Gastroesophageal sphincter (tissue), 4 donors: ENCODE measurements around the gene MTHFD1L. TPM values are rescaled to one million over a fixed set of nuclear protein-coding genes. Genes with fewer than 3 reads are reported as not detected.

Experiments used
- ATAC-seq: fragments of 150-250 bp; one replicate; pipeline ENCODE4 v1.9.1; 2016; ENCODE audit warnings: mild to moderate bottlenecking, moderate library complexity
- H3K27ac ChIP-seq, 4 donors: fragments of 200-600 bp; sonication (generic) in 3 of 4; 1 replicate in 3 of 4; 2 replicates in 1 of 4; pipeline ENCODE4 v1.5.1; 2016 to 2019
- H3K27me3 ChIP-seq: fragments of 200-600 bp; sonication (generic); one replicate; pipeline ENCODE4 v1.5.1; 2019
- H3K36me3 ChIP-seq, 2 donors: fragments of 200-600 bp; sonication (generic); one replicate each; pipeline ENCODE4 v1.5.1; 2019; ENCODE audit warnings: control low read depth in 1 of 2
- H3K4me1 ChIP-seq, 3 donors: fragments of 200-600 bp; sonication (generic); 1 replicate in 2 of 3; 2 replicates in 1 of 3; pipeline ENCODE4 v1.5.1; 2016 to 2019; ENCODE audit warnings: control low read depth in 2 of 3
- H3K4me3 ChIP-seq, 2 donors: fragments of 200-600 bp; sonication (generic); one replicate each; pipeline ENCODE4 v1.5.1; 2019; ENCODE audit warnings: mild to moderate bottlenecking in 1 of 2, moderate library complexity in 1 of 2
- H3K9me3 ChIP-seq, 3 donors: fragments of 200-600 bp; sonication (generic); one replicate each; pipeline ENCODE4 v1.5.1; 2017 to 2019; ENCODE audit warnings: control low read depth in 2 of 3
- EP300 ChIP-seq: sonication (generic); formaldehyde crosslinking; IDR thresholded peaks from one replicate; pipeline ENCODE4 v1.6.1; 2017; ENCODE audit warnings: antibody characterized with exemption, mild to moderate bottlenecking
- POLR2A ChIP-seq, 2 donors: fragments of 450-650 bp; IDR thresholded peaks; one replicate each; pipeline ENCODE4 v1.6.1; 2017; ENCODE audit warnings: antibody characterized with exemption in 2 of 2, mild to moderate bottlenecking in 2 of 2, moderate library complexity in 1 of 2
- POLR2AphosphoS5 ChIP-seq: sonication (generic); formaldehyde crosslinking; IDR thresholded peaks from one replicate; pipeline ENCODE4 v1.6.1; 2017; ENCODE audit warnings: antibody characterized with exemption
- WGBS, 2 donors: methylation state at CpG; one replicate each; pipeline ENCODE4 v1.1.5; 2018; ENCODE audit warnings: low coverage in 1 of 2; 5-methylcytosine and 5-hydroxymethylcytosine counted together
- total RNA-seq, 4 donors: library from RNA; depleted of rRNA; stranded (reverse); fragments of >200 nt; gene quantifications; one replicate each; pipeline ENCODE4 v1.1.0, GENCODE V29; 2016
- TF ChIP-seq, protein P1 (sequence below), 4 experiments: fragments of 200-600 bp in 2 of 4; fragments of 450-650 bp in 2 of 4; sonication (generic) in 1 of 4; IDR thresholded peaks; one replicate each; pipeline ENCODE4 v1.5.1; 2017 to 2019; ENCODE audit warnings: antibody characterized with exemption in 4 of 4, mild to moderate bottlenecking in 2 of 4, moderate library complexity in 2 of 4

The MTHFD1L gene
- total RNA-seq, 4 donors from 2014 or later = 1.2 to 10.8 (median 4.0) TPM

DNA sequence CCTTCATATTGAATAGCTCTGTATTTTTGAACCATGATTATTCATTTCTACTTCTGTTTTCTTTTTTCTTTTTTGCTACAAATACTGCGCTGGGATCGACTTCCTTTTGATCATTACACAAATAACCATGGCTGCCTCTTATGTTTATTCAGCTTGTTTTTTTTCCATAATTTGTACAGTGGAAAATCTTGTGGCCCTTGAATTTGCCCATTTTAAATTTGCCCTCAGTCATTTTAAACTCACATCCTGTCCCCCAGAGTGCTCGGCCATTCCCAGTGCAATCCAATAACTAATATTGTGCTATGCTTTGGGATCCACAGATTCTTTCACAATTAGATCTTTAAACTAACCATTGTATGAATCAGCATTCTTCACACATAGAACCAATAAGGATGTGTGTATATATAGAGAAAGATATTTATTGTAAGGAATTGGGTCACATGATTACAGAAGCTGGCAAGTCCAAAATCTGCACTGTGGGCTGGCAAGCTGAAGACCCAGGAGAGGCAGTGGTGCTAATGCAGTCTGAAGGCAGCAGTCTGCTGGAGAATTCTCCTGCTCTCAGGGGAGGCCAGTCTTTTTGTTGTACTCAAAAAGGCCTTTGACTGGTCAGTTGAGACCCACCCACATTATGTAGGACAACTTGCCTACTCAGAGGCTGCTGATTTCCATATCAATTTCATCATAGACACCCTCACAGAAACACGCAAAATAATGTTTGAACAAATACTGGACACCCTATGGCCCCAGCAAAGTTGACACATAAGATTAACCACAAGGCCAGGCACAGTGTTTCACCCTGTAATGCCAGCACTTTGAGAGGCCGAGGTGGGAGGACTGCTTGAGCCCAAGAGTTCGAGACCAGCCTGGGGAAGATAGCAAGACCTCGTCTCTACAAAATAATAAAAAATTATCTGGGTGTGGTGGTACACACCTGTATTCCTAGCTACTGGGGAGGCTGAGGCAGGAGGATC, 147.1 kb downstream of the MTHFD1L start:
- no peaks in the 10 kb centered on the region for H3K27me3 ChIP-seq
- 85 to 91% methylated on average over 7 of the region's 7 CpGs for WGBS, 2 donors
- peaks cover 0 to 7% (median 3%) of the 10 kb centered on the region in 3 donors for H3K4me1 ChIP-seq
- no peak for ATAC-seq
- TF ChIP-seq POLR2A (IDR thresholded peaks at IDR 0.05) (no peak), EP300 (no peak), POLR2AphosphoS5 (no peak)
- TF ChIP-seq, protein P1, sequence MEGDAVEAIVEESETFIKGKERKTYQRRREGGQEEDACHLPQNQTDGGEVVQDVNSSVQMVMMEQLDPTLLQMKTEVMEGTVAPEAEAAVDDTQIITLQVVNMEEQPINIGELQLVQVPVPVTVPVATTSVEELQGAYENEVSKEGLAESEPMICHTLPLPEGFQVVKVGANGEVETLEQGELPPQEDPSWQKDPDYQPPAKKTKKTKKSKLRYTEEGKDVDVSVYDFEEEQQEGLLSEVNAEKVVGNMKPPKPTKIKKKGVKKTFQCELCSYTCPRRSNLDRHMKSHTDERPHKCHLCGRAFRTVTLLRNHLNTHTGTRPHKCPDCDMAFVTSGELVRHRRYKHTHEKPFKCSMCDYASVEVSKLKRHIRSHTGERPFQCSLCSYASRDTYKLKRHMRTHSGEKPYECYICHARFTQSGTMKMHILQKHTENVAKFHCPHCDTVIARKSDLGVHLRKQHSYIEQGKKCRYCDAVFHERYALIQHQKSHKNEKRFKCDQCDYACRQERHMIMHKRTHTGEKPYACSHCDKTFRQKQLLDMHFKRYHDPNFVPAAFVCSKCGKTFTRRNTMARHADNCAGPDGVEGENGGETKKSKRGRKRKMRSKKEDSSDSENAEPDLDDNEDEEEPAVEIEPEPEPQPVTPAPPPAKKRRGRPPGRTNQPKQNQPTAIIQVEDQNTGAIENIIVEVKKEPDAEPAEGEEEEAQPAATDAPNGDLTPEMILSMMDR (IDR thresholded peaks at IDR 0.05) = no peak
- H3K9me3 ChIP-seq = no peaks in the 10 kb centered on the region
- H3K36me3 ChIP-seq = no peaks in the 10 kb centered on the region
- no peak overlapping the region for H3K4me3 ChIP-seq
- H3K27ac ChIP-seq = no peak overlapping the region

- Histone ChIP-seq H3K36me3 (no peaks in the 10 kb centered on the region), H3K4me3 (no peak overlapping the region), H3K4me1 (peaks cover 0 to 11% (median 3%) of the 10 kb centered on the region in 3 donors), H3K27ac (peak overlapping the region in 1 of 4 donors; percentile 7), H3K27me3 (no peaks in the 10 kb centered on the region), H3K9me3 (no peaks in the 10 kb centered on the region)
- 31 to 36% methylated on average over 3 to 4 of the region's 6 CpGs for WGBS, 2 donors
- TF ChIP-seq EP300 = no peak
- TF ChIP-seq, protein P1 (IDR thresholded peaks at IDR 0.05) = peak; percentile 95 to 99 (median 97)
- TF ChIP-seq POLR2AphosphoS5 = peak; percentile 23
- TF ChIP-seq POLR2A (IDR thresholded peaks at IDR 0.05) = no peak
- peak; percentile 62 for ATAC-seq
Observed at GRCh38 chr6:151014404-151015100, 149.1 kb downstream of the MTHFD1L start.

DNA sequence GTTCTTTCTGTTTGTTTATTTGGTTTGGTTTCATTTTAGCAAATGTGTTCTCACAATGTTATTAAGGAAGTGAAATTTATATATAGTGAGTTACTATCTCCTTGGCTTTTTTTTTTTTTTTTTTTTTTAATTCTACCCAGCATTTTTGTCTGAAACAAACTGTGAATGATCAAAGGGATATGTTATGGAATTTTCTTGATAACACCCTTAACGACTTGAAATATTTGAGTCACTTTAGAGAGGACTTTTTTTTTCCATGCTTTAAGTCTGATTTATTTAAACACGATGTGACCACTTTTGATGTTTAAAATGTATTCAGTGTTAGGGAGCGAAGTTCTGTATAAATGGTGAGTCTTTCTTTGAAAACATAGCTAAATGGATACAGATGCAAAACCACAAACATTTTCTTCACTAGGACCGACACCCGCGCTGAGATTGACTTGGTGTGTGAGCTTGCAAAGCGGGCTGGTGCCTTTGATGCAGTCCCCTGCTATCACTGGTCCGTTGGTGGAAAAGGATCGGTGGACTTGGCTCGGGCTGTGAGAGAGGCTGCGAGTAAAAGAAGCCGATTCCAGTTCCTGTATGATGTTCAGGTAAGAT, 149.7 kb downstream of the MTHFD1L start:
- Histone ChIP-seq H3K27ac (no peak overlapping the region), H3K4me3 (no peak overlapping the region), H3K9me3 (no peaks in the 10 kb centered on the region), H3K4me1 (peaks cover 0 to 11% (median 3%) of the 10 kb centered on the region in 3 donors), H3K27me3 (no peaks in the 10 kb centered on the region), H3K36me3 (no peaks in the 10 kb centered on the region)
- ATAC-seq = no peak
- no peak for TF ChIP-seq EP300
- no peak for TF ChIP-seq POLR2A (IDR thresholded peaks at IDR 0.05)
- TF ChIP-seq, protein P1 (IDR thresholded peaks at IDR 0.05) = no peak
- TF ChIP-seq POLR2AphosphoS5 = no peak
- WGBS, 2 donors = 84 to 86% methylated on average over 9 to 11 of the region's 12 CpGs

GRCh38 chr6:151016107-151016506, 150.6 kb downstream of the MTHFD1L start:
- TF ChIP-seq POLR2AphosphoS5 (no peak), POLR2A (IDR thresholded peaks at IDR 0.05) (no peak), EP300 (no peak)
- TF ChIP-seq, protein P1 (IDR thresholded peaks at IDR 0.05) = no peak
- 84 to 100% methylated on average over 2 to 6 of the region's 6 CpGs for WGBS, 2 donors
- H3K4me1 ChIP-seq = peaks cover 0 to 11% (median 3%) of the 10 kb centered on the region in 3 donors
- no peak for ATAC-seq
- H3K36me3 ChIP-seq = no peaks in the 10 kb centered on the region
- H3K27me3 ChIP-seq = no peaks in the 10 kb centered on the region
- no peak overlapping the region for H3K27ac ChIP-seq
- no peaks in the 10 kb centered on the region for H3K9me3 ChIP-seq
- no peak overlapping the region for H3K4me3 ChIP-seq
